ENCODE results near the gene POLDIP2.
"Not testable (repeated sequence)": the region's sequence is repeated elsewhere in the genome, so short reads cannot be mapped to it uniquely, and the experiment has no call there.

POLDIP2 gene

DNA sequence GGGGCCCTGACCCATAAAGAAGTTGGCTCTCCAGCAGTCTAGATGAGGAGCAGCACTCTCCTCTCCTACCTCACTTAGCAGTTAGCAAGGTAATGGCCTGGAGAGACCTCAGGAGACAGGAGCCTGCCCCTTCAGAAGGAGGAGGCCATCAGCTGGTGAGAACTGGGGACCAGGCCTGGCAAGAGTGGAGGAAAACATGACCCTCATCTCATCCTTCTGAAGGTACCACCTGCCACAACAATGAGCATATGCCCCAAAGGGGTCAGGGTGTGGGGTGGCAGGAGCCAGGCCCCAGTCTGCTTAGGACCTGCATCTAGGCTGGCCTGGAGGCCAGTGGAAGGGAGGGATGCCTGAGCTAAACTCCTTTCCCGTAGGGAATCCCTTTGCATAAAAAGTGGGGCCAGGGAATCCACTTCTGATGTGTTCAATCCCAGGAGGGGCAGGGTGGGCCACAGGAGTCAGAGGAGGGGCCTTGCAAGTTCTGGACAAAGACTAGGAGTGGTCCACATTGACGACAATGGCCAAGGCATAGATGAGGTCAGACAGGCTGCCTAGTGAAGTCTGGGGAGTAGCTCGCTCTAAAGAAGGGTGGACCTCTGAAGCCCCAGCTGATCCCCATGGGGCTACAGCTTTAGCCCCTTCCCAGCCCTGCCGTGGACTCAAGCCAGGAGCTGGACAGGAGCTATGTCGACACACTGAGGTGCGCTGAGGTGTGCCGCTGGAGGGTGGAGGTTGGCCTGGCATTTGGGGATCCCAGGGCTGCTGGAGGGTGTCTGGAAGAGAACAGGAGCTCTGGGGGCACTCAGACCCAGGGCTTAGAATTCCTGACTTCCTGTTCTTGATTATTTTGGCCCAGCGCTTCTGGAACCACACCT, 6.7 kb upstream of the POLDIP2 start:
- DNase-seq, result no peak

GRCh38 chr17:28363186-28363585, 5.9 kb upstream of the POLDIP2 start:
- DNase-seq, result no peak

DNA sequence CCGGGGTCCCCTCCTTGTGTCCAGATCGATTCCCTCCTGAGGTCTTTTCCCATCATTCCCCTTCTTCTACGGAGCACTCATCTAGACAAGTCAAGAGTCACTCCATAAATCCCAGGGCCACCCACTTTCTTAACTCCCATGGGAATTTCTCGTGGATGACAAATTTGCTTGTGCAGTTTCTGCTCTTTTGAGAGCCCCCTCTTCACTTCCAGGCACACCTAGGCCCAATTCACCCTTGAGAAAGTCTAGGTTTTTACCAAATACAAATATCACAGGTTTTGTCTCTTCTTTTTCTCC, 522 bp upstream of the POLDIP2 start:
- no peak for DNase-seq

DNA sequence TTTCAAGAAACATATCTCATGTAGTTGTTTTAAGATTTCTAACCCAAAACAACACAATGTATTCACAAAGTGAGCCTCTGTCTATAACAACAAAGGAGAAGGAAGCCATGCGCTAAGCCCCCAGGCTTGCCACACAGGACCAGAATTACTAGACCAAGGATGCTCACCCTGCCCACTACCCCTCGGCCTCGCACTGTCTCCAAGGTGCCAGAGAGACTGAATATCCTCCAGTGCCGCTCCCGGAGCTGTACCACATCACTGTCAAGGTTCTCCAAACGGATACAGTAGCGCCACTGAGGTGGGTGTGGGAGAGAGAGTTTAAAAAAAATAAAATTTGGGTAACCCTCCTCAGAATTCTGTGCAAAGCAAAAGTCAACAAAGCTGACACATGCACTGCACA, 7.1 kb downstream of the POLDIP2 start:
- no peak for DNase-seq

DNA sequence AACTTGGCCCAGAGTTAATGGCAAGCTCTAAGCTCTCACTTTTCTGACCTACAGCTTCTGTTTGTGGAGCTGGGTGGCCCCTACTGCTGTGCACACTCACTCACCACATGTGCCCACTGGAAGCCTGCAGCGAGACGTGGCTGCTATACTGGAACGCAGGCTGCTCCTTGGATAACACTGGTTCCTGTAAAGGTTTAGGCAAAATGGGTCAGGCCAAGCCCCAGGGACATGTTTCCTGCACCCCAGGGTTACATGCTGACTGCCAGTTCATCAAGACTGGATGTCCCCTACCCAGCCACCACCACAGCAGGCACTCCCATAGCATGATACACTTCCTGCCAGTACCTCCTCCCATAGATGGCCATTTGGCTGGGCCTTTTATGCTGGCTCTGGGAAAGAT, 8.3 kb downstream of the POLDIP2 start:
- no peak for DNase-seq

GRCh38 chr17:28347261-28347891, 10.0 kb downstream of the POLDIP2 start:
- DNase-seq, result no peak

DNA sequence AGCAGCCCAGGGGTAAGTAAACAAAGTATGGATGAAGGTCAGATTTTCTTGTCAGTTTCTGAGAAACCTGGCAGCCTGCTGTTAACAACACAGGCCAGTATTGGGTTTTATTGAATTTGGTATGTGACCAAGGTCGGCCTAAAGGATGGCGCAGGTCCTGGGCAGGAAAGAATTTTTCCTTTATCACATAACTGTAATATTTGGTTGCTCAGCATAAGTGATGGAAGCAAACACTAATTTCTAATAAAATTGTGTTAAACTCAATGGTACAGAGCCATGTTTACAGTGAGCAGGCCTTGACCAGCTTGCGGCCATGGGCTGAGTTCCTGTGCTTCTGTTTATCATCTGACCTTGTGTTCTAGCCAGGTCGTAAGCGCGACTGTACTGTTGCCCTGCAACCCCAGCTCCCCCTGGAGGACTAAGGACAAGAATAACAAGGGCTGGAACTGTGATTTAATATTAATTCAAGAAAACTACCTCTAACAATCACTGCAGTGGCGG, 10.5 kb downstream of the POLDIP2 start:
- no peak for DNase-seq

GRCh38 chr17:28346199-28346580, 11.1 kb downstream of the POLDIP2 start:
- DNase-seq, result no peak

DNA sequence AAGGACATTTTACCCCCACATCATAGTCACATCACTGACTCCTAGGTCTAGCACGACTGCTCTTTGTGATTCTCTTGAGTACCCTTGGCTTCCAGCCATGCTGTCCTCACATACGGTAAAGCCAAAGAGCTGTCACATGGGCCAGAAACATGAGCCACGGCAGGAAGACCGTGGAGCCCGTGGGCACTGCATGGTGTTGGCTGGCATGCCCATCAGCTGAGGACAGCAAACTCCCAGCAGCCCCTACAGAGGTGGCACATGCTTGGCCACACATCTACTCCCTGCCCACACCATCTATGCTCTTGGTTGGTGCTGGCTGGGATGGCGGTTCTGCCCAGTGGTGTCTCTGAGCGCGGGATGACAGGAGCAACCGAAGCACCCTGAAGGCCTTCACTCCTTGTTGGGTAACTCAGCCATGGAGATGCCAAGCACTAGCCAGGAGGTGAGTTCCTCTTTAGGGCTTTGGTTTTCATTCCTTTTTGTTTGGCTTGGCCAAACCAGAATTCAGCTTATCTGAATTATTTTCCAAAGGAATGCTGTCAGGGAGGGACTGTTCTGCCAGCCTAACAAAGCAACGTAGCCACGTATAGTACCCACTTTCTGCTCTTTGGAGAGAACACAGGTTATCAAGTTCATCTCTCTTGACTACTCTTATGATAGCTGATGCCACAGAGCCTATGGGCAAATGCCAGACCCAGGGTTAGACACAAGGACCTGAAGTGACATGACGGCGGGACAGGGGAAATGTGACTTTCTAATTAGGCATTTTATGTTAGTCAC, 11.7 kb downstream of the POLDIP2 start:
- DNase-seq, result no peak

DNA sequence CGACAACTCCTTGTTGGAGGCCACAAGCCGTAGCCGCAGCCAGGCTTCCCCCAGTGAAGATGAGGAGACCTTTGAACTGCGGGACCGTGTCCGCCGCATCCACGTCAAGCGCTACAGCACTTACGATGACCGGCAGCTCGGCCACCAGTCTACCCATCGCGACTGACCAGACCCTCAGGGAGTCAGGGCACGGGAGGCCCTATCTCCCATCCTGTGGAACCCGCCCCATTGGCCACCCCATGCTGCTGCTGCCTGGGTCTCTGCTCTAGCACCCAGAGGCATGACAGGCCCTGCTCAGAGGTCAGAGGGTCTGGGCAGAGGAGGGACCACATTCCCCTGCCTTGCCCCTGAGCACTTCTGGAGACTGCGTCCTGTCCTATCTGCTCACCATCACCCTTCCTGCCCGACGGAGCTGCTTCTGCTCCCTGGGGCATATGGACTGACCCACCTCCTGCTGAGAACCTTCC, 12.9 kb downstream of the POLDIP2 start:
- no peak for DNase-seq

DNA sequence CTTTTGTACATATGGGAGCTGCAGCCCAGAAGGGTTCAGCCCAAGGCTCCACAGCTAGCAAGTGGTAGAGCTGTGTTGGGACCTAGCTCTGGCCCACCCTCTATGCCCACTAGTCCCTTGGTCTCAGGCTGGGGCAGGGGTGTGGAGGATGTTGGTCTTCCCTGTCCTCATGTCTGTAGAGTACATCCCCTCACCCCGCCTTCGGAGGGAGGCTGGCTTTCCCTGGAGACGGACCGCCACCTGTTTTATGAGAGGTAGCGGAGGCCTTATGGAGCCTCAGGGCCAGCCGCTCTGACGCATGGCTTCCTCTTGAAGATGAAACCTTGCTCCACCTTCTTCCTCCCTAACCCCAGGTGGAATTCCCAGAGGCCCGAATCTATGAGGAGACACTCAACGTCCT, 13.3 kb downstream of the POLDIP2 start:
- no peak for DNase-seq

GRCh38 chr17:28343491-28343932, 13.8 kb downstream of the POLDIP2 start:
- no peak for DNase-seq

DNA sequence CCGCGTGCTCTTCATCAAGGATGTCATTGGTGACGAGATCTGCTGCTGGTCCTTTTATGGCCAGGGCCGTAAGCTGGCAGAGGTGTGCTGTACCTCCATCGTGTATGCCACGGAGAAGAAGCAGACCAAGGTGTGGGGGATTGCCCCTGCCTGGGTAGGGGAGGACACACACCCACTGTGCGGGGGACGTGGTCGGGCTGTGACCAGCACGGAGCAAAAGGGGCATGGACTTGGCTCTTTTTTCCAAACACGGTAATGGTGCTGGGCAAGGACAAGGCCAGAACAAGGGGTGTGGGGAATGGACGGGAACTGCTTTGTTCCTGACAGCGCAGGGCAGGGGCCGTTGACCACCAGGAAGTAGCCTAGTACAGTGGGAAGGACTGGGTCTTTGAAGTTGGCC, 15.0 kb downstream of the POLDIP2 start:
- no peak for DNase-seq

DNA sequence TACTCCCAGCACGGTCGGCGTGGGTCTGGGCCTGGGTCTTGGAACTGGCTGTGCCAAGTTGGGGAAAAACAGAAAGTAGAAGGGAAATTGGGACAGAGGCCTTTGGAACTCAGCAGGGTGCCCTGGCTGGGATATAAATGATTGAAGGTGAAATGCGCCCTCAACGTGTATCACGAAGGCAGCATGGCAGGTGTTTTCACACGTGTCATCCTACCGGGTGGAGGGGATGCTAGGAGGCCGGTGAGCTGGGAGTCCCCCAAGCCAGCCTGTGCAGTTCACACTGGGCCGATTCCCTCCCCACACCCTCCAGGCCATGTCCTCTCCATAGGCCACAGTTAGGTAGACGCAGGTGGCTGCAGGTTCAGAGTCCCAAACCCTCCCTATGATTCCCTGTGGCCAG, 15.8 kb downstream of the POLDIP2 start:
- no peak for DNase-seq

DNA sequence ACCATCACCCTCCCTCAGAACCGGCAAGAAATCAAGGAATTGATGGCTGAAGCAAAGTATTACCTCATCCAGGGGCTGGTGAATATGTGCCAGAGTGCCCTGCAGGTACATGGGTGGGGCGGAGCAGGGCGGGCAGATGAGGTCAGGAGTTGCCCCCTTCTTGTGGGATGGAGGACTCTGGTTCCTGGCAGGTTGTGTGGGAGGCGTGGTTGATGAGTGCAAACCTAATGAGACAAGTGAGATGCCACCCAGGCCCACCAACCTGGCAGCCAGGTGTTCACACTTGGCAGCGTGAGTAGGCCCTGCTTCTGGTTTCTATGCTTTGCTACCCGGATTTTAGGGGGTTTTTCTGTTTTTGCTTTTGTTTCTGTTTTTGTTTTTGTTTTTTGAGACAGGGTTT, 17.0 kb downstream of the POLDIP2 start:
- DNase-seq, result no peak

- DNase-seq, result no peak
Measured at GRCh38 chr17:28339431-28339830, 17.9 kb downstream of the POLDIP2 start.

DNA sequence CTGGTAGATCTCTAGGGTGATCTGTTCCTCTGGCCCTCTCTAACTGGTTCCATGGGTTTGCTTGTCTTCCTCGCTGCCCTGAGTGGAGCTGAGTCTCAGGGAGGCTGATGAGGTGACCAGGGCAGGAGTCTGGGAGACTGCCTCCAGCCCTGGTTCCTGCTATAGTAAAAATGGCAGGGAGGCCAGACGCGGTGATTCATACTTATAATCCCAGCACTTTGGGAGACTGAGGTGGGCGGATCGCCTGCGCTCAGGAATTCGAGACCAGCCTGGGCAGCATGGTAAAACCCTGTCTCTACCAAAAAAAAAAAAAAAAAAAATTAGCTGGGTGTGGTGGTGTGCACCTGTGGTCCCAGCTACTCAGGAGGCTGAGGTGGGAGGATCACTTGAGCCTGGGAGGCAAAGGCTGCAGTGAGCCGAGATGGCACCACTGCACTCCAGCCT, 18.5 kb downstream of the POLDIP2 start:
- DNase-seq, result not testable (repeated sequence)

DNA sequence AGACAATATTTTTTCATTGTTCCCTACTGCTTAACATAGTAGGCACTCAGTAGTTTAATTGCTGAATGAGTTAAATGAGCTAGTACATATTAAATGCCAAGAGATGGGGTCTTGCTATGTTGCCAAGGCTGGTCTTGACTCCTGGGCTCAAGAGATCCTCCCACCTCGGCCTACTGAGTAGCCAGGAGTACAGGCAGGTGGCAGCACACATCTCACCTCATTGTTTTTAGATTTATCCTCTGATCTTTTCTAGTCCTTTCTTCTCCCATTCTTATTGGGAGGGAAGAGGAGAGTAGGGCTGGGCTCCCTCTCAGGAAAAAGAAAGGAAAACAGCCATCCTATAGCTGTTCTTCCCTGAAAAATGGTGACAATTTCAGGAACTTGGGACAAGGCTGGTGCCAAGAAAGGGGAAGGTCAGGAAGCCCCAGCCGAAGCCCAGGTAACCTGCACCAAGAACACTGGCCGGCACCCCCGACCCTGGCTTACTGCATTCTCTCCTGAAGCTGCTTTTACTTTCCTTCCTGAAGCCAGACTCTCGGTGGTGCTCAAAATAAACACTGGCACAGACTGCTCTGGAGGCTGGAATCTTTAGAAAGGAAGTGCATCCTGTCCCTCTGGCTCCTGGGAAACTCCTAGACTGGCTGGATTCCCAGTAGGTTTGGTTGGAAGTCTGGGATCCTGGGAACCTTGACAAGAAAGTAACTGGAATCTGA, 19.1 kb downstream of the POLDIP2 start:
- DNase-seq, result no peak

DNA sequence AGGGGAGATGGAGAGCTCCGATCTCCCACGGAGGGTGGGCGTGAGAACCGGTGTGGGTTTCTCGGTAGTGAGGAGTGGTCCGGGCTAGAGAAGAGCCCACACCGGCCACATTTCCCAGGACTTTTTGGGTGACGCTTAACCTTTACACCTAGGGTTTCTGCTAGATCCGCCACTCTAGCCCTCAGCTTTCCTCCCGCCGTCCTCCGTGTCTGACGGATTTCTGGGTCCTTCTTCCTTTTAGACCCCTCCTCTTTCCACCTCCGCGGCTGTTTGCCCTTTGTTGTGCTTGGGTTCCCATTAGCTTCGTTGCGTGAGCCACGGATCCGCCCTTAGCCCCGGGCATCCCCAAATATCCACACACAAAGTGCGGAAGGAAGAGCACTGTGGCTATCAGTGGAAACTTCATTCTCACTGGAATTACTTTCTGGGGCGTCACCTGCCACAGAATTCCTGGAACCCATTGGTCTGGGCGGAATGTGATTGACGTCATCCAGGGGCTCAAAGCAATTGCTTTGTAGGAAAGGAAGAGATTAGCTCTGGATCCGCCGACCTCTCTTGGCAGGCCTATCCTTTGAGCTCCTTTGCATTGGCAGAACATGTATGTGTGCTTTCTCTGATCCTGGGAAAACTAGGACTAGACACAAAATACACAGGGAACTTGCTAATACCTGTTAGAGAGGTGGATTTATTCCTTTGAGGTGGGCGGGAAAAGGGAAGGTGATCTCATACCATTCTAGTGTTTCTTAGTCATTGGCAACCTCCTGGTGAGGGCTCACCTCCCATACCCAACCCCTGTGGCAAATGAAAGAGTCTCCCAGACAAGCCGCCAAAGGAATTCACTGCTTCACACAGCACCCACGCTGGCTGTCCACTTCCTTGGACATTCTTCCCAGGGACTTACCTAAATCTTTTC, 21.1 kb downstream of the POLDIP2 start:
- no peak for DNase-seq

DNA sequence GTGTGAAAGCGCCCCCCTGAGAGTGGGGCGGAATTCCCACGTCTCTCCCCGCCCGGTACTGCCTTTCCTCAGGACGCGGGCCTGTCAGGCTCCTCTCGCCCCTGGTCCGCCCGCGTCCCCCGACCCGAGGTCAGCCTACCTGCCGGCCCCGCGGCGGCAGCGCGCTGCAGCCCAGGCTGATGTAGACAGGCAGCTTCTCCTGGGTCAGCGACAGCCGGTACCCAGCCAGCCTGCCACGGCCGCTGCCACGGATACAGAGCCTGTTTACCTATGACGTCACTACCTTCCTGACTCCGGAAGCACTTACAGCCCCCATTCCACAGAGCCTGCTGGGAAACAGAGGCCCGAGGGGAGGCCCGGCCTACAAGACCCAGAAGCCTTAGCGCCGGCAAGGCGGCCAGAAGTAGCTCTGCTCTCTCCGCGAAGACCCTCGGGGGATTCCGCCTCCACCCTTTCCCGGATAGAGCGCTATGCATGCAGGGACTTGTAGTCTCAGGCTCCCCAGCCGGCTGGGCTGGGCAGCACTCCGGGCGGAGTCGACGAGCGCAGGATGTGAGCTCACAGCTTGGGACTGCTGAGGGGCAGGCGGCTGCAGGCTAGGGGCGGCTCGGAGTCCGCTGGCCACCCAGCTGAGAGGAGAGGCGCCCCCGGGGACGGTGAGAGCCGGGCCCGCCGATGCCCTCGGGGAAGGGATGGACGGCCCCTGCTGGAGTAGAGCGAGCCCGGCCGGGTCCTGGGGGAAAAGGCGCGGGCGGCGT, 21.9 kb downstream of the POLDIP2 start, which contains the start of the genes IFT20 and TNFAIP1:
TSS of gene IFT20 (minus strand) at position 272 of the 758 bp plus-strand sequence. CDS start 3,487 bp downstream, outside the sequence.
TSS of gene TNFAIP1 (plus strand) at position 561 of the 758 bp plus-strand sequence. CDS start 3,761 bp downstream, outside the sequence.
- peak; percentile 89 for DNase-seq
